Measurements from ENCODE around the gene DUSP10.

DNA sequence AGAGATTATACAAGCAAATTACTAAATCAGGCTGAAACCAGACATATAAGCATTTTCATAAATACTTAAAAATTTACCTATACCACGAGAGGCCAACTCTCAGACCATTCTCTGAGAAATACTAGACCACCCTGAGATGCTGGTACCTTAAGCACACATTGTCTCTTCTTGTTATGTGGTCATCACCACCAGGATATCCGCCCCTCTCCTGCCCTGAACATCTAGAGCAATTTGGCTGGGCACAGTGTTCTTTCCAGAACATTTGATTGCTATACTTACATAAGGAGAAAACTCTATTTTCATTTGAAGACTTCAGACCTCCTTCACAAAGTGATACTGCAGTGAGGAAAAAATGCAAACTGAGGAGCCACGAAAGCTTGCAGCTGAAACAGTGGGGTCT is 36.2 kb upstream of the DUSP10 start:
- TF ChIP-seq, protein P1, sequence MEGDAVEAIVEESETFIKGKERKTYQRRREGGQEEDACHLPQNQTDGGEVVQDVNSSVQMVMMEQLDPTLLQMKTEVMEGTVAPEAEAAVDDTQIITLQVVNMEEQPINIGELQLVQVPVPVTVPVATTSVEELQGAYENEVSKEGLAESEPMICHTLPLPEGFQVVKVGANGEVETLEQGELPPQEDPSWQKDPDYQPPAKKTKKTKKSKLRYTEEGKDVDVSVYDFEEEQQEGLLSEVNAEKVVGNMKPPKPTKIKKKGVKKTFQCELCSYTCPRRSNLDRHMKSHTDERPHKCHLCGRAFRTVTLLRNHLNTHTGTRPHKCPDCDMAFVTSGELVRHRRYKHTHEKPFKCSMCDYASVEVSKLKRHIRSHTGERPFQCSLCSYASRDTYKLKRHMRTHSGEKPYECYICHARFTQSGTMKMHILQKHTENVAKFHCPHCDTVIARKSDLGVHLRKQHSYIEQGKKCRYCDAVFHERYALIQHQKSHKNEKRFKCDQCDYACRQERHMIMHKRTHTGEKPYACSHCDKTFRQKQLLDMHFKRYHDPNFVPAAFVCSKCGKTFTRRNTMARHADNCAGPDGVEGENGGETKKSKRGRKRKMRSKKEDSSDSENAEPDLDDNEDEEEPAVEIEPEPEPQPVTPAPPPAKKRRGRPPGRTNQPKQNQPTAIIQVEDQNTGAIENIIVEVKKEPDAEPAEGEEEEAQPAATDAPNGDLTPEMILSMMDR (conservative IDR thresholded peaks at IDR 0.05; ENCODE audit: low read depth, low read length): no peak
- no peak for TF ChIP-seq EZH2 (IDR thresholded peaks at IDR 0.05; ENCODE audit: borderline replicate concordance, low read depth, low read length, poor library complexity, severe bottlenecking)

Measured in A673 (cell line).